Measurements from ENCODE around the gene TAPT1.
"Not testable (repeated sequence)": the region's sequence is repeated elsewhere in the genome, so short reads cannot be mapped to it uniquely, and the experiment has no call there.

The TAPT1 gene

GRCh38 chr4:16213121-16213520 lies 13.2 kb downstream of the TAPT1 start:
- no peak for DNase-seq (ENCODE audit: low read depth in 1 of 2, low spot score in 1 of 2)

- no peak for DNase-seq (ENCODE audit: low read depth in 1 of 2, low spot score in 1 of 2)
Measured at GRCh38 chr4:16212138-16212782, 14.0 kb downstream of the TAPT1 start.

- DNase-seq (ENCODE audit: low read depth in 1 of 2, low spot score in 1 of 2), result no peak
Measured at GRCh38 chr4:16207409-16207808, 18.9 kb downstream of the TAPT1 start.

GRCh38 chr4:16206848-16207247 lies 19.4 kb downstream of the TAPT1 start:
- DNase-seq (ENCODE audit: low read depth in 1 of 2, low spot score in 1 of 2), result no peak

GRCh38 chr4:16206301-16206700 lies 20.0 kb downstream of the TAPT1 start:
- no peak for DNase-seq (ENCODE audit: low read depth in 1 of 2, low spot score in 1 of 2)

GRCh38 chr4:16205298-16206164 lies 20.7 kb downstream of the TAPT1 start:
- no peak for DNase-seq (ENCODE audit: low read depth in 1 of 2, low spot score in 1 of 2)

GRCh38 chr4:16204505-16204904 lies 21.8 kb downstream of the TAPT1 start:
- DNase-seq (ENCODE audit: low read depth in 1 of 2, low spot score in 1 of 2), result no peak

- no peak for DNase-seq (ENCODE audit: low read depth in 1 of 2, low spot score in 1 of 2)
Measured at GRCh38 chr4:16203083-16203482, 23.2 kb downstream of the TAPT1 start.

GRCh38 chr4:16202598-16202997 lies 23.7 kb downstream of the TAPT1 start:
- no peak for DNase-seq (ENCODE audit: low read depth in 1 of 2, low spot score in 1 of 2)

GRCh38 chr4:16199093-16199492 lies 27.2 kb downstream of the TAPT1 start:
- DNase-seq (ENCODE audit: low read depth in 1 of 2, low spot score in 1 of 2), result no peak

GRCh38 chr4:16197876-16198665 lies 28.2 kb downstream of the TAPT1 start:
- DNase-seq (ENCODE audit: low read depth in 1 of 2, low spot score in 1 of 2), result no peak

- no peak for DNase-seq (ENCODE audit: low read depth in 1 of 2, low spot score in 1 of 2)
Measured at GRCh38 chr4:16196482-16197393, 29.5 kb downstream of the TAPT1 start.

GRCh38 chr4:16195209-16195608 lies 31.1 kb downstream of the TAPT1 start:
- no peak for DNase-seq (ENCODE audit: low read depth in 1 of 2, low spot score in 1 of 2)

- not testable (repeated sequence) for DNase-seq (ENCODE audit: low read depth in 1 of 2, low spot score in 1 of 2)
Measured at GRCh38 chr4:16194798-16195197, 31.5 kb downstream of the TAPT1 start.

GRCh38 chr4:16194214-16194613 lies 32.1 kb downstream of the TAPT1 start:
- DNase-seq (ENCODE audit: low read depth in 1 of 2, low spot score in 1 of 2), result no peak

- no peak for DNase-seq (ENCODE audit: low read depth in 1 of 2, low spot score in 1 of 2)
Measured at GRCh38 chr4:16192631-16193518, 33.4 kb downstream of the TAPT1 start.

GRCh38 chr4:16192057-16192456 lies 34.2 kb downstream of the TAPT1 start:
- DNase-seq (ENCODE audit: low read depth in 1 of 2, low spot score in 1 of 2), result no peak

- no peak for DNase-seq (ENCODE audit: low read depth in 1 of 2, low spot score in 1 of 2)
Measured at GRCh38 chr4:16187455-16187854, 38.8 kb downstream of the TAPT1 start.

- DNase-seq (ENCODE audit: low read depth in 1 of 2, low spot score in 1 of 2), result no peak
Measured at GRCh38 chr4:16186986-16187385, 39.3 kb downstream of the TAPT1 start.

- no peak for DNase-seq (ENCODE audit: low read depth in 1 of 2, low spot score in 1 of 2)
Measured at GRCh38 chr4:16183604-16184003, 42.7 kb downstream of the TAPT1 start.
